ENCODE measurements around the gene ZNF765. TPM values are rescaled to one million over a fixed set of nuclear protein-coding genes. Genes with fewer than 3 reads are reported as not detected.
"Not testable (repeated sequence)": the region's sequence is repeated elsewhere in the genome, so short reads cannot be mapped to it uniquely, and the experiment has no call there.

ZNF765 gene
- polyA plus RNA-seq (2013, experiment 1 of 2; ENCODE audit: insufficient read length) = 4.7 TPM
- polyA plus RNA-seq (2013, experiment 2 of 2; ENCODE audit: insufficient read length) = 4.1 TPM

DNA sequence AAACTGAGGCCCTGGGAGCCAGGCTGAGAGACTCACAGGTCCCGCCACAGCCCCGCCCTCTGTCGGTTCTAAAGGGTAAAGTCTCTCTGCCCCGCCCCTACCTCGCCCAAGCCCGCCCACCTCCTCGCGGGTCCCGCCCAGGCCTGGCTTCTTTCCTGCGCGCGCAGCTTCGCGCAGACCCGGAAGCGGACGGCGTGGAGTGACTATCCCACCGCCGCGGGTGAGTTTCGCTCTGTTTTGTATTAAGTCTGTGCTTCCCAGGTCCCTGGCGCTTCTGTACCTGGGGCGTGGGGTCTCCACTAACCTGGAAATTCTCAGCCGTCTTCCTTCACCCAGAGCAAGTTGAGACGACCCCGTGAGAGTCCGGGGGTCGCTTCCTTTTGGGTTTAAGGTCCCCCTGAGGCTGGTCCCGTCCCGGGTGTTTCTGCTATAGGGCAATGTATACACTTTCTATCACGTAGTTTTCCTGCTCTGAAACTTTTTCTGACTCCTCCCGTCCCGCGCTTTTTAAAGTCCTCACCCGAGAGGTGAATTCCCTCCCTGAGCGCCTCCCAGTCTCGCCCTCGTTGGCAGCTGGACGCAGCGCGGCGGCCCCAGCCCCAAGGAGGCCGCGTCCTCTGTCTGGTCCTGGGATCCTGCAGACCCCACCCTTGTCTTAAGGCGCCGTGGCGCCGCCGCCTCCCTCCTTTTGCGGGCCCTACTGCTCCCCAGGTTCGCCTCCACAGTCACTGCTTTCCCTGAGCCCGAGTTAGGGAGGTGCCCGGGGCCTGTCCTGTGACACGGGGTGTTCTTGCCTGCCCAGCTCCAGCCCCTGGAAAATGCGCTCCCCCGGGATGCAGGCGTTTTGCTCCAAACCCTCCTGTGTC lies at the start of gene ZNF765:
ZNF765 (plus strand) TSS at position 176 of the 866 bp plus-strand sequence. CDS start 2,867 bp downstream, outside the sequence.
- peak; percentile 91 for DNase-seq

- DNase-seq = no peak
These were observed 39.2 kb upstream of the ZNF765 start for GRCh38 chr19:53355739-53356138.

- no peak for DNase-seq
These were observed 36.9 kb upstream of the ZNF765 start for GRCh38 chr19:53357821-53358581.

- not testable (repeated sequence) for DNase-seq
These were observed 34.9 kb upstream of the ZNF765 start for GRCh38 chr19:53360056-53360455.

GRCh38 chr19:53365134-53365898 lies 29.6 kb upstream of the ZNF765 start, which contains the start of gene ZNF525:
Gene ZNF525 (plus strand): TSS chr19:53365705. CDS start chr19:53372282, 6,577 bp downstream.
- DNase-seq = peak; percentile 76

- DNase-seq = peak; percentile 37
These were observed 29.0 kb upstream of the ZNF765 start for GRCh38 chr19:53365899-53366493.

DNA sequence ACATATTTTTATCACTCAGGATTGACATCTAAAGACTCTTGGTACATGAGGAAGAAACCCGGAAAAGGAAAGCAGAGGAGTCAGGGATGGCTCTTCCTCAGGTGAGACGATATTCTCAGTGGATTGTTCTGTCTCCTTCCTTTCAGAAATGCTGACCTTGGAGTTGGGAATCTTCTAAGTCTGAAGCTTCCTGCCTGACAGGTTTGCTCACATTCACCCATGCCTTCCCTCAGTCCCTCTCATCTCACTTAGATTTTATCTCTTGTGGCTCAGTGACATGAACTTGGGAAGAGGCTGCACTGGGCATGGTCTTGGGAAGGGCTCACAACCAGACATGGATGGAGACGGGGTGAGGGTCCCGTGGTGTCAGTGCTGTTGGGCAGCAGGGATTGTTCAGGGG lies 22.8 kb upstream of the ZNF765 start:
- DNase-seq = no peak

DNA sequence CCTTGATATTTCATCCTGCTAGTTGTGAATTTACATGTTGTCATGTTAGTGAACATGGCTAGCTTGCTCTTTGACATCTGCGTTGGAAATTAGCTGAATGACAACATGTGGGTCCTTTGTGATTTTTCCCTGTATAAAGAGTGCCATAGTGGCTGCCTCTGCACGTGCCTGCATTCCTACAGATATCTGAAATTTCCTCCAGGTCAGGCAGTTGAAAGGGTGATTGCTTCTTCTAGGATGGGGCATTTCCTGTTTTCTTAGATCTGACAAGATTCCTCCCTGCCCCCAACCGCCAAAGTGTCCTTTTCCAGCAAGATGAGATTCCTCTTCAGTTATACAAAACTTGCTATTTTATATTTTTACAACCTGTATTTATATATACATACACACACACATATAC lies 20.7 kb upstream of the ZNF765 start:
- no peak for DNase-seq

- no peak for DNase-seq
These were observed 20.2 kb upstream of the ZNF765 start for GRCh38 chr19:53374743-53375142.

- no peak for DNase-seq
These were observed 13.6 kb upstream of the ZNF765 start for GRCh38 chr19:53381376-53381775.

GRCh38 chr19:53388168-53388567 lies 6.8 kb upstream of the ZNF765 start:
- peak; percentile 59 for DNase-seq

DNA sequence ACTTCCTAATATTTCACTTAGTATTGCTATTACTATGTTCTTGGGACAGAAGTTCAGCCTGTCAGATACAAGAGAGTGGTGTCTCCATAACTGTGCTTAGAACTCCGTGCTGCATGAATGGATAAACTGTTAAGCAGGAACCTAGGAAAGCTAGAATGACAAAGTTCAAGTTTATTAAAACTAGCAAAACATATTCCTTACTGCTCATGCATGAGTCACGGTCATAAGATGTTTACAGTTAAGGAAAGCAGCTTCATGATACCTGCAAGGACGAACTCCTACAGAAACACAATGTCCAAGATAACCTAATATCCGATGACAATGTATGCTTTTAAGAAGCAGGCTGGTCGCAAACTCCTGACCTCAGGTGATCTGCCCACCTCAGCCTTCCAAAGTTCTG lies 6.0 kb upstream of the ZNF765 start:
- DNase-seq = no peak

GRCh38 chr19:53389571-53389970 lies 5.4 kb upstream of the ZNF765 start:
- DNase-seq = no peak

GRCh38 chr19:53389978-53390377 lies 5.0 kb upstream of the ZNF765 start:
- no peak for DNase-seq

GRCh38 chr19:53394522-53394973 lies 401 bp upstream of the ZNF765 start:
- DNase-seq = peak; percentile 71

- not testable (repeated sequence) for DNase-seq
These were observed 1.0 kb downstream of the ZNF765 start for GRCh38 chr19:53395840-53396524.

DNA sequence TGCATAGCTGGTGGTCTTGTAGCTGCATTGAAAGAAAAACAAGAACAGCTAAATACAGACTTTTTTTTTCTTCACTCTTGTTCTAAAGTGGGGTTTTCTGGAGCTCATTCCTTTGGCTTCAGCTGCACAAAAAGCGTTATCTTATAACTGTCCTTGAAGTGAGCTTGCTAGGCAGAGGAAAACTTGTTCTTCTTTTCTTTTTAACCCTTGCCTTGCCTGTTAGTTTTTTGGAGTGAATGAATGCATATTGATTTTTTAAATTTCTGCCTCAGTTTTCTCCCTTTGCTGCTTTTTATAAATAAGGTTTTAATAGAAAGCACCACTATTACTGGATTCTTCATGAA lies 1.5 kb downstream of the ZNF765 start:
- DNase-seq = no peak

DNA sequence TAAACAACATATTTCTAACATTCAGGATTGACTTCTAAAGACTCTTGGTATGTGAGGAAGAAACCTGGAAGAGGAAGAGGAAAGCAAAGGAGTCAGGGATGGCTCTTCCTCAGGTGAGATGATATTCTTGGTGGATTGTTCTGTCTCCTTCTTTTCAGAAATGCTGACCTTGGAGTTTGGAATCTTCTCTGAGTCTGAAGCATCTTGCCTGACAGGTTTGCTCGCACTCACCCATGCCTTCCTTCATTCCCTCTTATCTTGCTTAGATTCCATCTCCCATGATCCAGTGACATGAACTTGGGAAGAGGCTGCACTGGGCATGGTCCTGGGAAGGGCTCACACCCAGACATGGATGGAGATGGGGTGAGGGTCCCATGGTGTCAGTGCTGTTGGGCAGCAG lies 3.0 kb downstream of the ZNF765 start:
- not testable (repeated sequence) for DNase-seq

DNA sequence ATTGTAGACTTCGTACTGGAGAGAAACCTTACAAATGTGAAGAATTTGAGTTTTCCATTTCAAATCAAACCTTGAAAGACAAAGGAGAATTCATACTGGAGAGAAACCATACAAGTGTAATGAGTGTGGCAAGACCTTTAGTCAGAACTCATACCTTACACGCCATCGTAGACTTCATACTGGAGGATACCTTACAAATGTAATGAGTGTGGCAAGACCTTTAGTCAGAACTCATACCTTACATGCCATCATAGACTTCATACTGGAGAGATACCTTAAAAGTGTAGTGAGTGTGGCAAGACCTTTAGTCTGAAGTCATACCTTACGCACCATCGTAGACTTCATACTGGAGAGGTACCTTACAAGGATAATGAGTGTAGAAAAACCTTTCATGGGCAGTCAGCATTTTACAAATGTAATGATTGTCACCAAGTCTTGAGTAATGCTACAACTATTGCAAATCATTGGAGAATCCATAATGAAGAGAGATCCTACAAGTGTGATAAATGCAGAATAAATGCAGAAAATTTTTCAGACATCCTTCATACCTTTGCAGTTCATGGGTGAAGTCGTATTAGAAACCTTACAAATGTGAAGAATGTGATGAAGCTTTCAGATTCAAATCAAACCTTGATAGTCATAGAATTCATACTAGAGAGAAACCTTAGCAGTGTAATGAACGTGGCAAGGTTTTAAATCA lies 14.7 kb downstream of the ZNF765 start:
- DNase-seq = no peak

GRCh38 chr19:53420520-53421315 lies 25.8 kb downstream of the ZNF765 start:
- not testable (repeated sequence) for DNase-seq

All from fibroblast of skin of back (primary cell).